GM13977 (cell line): ENCODE results near the gene NUDT13.

Source experiments
- DNase-seq: peaks from one replicate; pipeline ENCODE4 v3.0.0; 2012; ENCODE audit warnings: low spot score
- CTCF ChIP-seq: IDR thresholded peaks from 2 replicates; pipeline ENCODE4 v1.5.1; 2012; ENCODE audit warnings: mild to moderate bottlenecking, control low read depth; ENCODE audit not compliant: insufficient read depth; ENCODE audit errors: extremely low read depth, missing control alignments
- in situ Hi-C: fragments of 300-500 bp; cut with MboI; formaldehyde crosslinking; loops from one replicate; pipeline ENCODE4 v1.12.0; 2022; ENCODE audit warnings: low sequenced_read_pairs, low pct_unique_long_range_greater_than_20kb, mixed read lengths, inconsistent platforms; ENCODE audit not compliant: unreplicated experiment

NUDT13 gene

GRCh38 chr10:73168465-73168803, 58.2 kb downstream of the NUDT13 start:
- no peak for DNase-seq
- in situ Hi-C loops = no loop called here

GRCh38 chr10:73169320-73169719, 59.1 kb downstream of the NUDT13 start:
- no peak for DNase-seq
- no peak for TF ChIP-seq CTCF
- in situ Hi-C loops = no loop called here

More at GRCh38 chr10:73168465-73168803, 58.2 kb downstream of the NUDT13 start:
- no peak for TF ChIP-seq CTCF

GRCh38 chr10:73172867-73173266, 62.6 kb downstream of the NUDT13 start:
- no peak for DNase-seq
- no peak for TF ChIP-seq CTCF
- in situ Hi-C loops = no loop called here

GRCh38 chr10:73174148-73174925, 64.1 kb downstream of the NUDT13 start:
- in situ Hi-C loops = no loop called here
- no peak for TF ChIP-seq CTCF
- DNase-seq = no peak
